Endothelial cell of umbilical vein (primary cell): ENCODE results near the gene KCNMA1.

Source experiments
- EZH2 ChIP-seq: IDR thresholded peaks from 2 replicates; pipeline ENCODE4 v1.6.1; 2012; ENCODE audit warnings: borderline replicate concordance, low read depth, mild to moderate bottlenecking, moderate library complexity, low read length, inconsistent platforms; ENCODE audit not compliant: severe bottlenecking
- FOS ChIP-seq: IDR thresholded peaks from 2 replicates; pipeline ENCODE4 v1.6.1; 2011; ENCODE audit warnings: mild to moderate bottlenecking, low read length, moderate library complexity, borderline replicate concordance; ENCODE audit not compliant: insufficient read depth
- GATA2 ChIP-seq: IDR thresholded peaks from 2 replicates; pipeline ENCODE4 v1.7.0; 2011; ENCODE audit warnings: low read depth, mild to moderate bottlenecking, moderate library complexity, mixed read lengths, low read length; ENCODE audit not compliant: insufficient read length, insufficient read depth
- POLR2A ChIP-seq: IDR thresholded peaks from 2 replicates; pipeline ENCODE4 v1.6.1; 2012; ENCODE audit warnings: low read depth, mild to moderate bottlenecking, control low read depth, low read length
- POLR2AphosphoS5 ChIP-seq: IDR thresholded peaks from 2 replicates; pipeline ENCODE4 v1.6.1; 2012; ENCODE audit warnings: low read depth, mild to moderate bottlenecking, control low read depth, low read length, moderate library complexity; ENCODE audit not compliant: insufficient read depth
- TF ChIP-seq, protein P1 (sequence below), 2 donors: IDR thresholded peaks; 1 replicate in 1 of 2; 2 replicates in 1 of 2; pipeline ENCODE4 v1.5.1; 2011; ENCODE audit warnings: low read length in 2 of 2, mild to moderate bottlenecking in 2 of 2, moderate library complexity in 2 of 2, control low read depth in 1 of 2, inconsistent platforms in 1 of 2, low read depth in 1 of 2; ENCODE audit not compliant: insufficient read depth in 1 of 2; ENCODE audit errors: extremely low read depth in 1 of 2

GRCh38 chr10:77281719-77282118, 355.9 kb downstream of the KCNMA1 start:
- TF ChIP-seq POLR2A (no peak), POLR2AphosphoS5 (no peak), EZH2 (no peak), GATA2 (no peak), FOS (no peak)
- TF ChIP-seq, protein P1, sequence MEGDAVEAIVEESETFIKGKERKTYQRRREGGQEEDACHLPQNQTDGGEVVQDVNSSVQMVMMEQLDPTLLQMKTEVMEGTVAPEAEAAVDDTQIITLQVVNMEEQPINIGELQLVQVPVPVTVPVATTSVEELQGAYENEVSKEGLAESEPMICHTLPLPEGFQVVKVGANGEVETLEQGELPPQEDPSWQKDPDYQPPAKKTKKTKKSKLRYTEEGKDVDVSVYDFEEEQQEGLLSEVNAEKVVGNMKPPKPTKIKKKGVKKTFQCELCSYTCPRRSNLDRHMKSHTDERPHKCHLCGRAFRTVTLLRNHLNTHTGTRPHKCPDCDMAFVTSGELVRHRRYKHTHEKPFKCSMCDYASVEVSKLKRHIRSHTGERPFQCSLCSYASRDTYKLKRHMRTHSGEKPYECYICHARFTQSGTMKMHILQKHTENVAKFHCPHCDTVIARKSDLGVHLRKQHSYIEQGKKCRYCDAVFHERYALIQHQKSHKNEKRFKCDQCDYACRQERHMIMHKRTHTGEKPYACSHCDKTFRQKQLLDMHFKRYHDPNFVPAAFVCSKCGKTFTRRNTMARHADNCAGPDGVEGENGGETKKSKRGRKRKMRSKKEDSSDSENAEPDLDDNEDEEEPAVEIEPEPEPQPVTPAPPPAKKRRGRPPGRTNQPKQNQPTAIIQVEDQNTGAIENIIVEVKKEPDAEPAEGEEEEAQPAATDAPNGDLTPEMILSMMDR (IDR thresholded peaks at IDR 0.05; ENCODE audit: extremely low read depth in 1 of 2, insufficient read depth in 1 of 2, low read depth in 1 of 2, low read length in 2 of 2) = no peak
